HepG2 (cell line): ENCODE measurements around the gene KIF1C. TPM values are rescaled to one million over a fixed set of nuclear protein-coding genes. Genes with fewer than 3 reads are reported as not detected.

ENCODE experiments used
- DZIP1 ChIP-seq: sonication (generic); formaldehyde crosslinking; IDR thresholded peaks from 2 replicates; pipeline ENCODE4 v1.5.0; 2020; ENCODE audit warnings: mild to moderate bottlenecking, missing genetic modification reagents
- KLF11 ChIP-seq: IDR thresholded peaks from 2 replicates; pipeline ENCODE4 v1.6.1; 2016; ENCODE audit warnings: missing compliant biosample characterization
- PCBP2 ChIP-seq: fragments of 200-400 bp; formaldehyde crosslinking; optimal IDR thresholded peaks from 2 replicates; pipeline ENCODE3; 2018; ENCODE audit warnings: low read length, low read depth; ENCODE audit not compliant: poor library complexity, severe bottlenecking
- PRDM4 ChIP-seq: sonication (generic); formaldehyde crosslinking; IDR thresholded peaks from 2 replicates; pipeline ENCODE4 v1.9.0; 2021; ENCODE audit warnings: missing genetic modification reagents, borderline replicate concordance
- SMAD3 ChIP-seq: sonication (generic); formaldehyde crosslinking; IDR thresholded peaks from 2 replicates; pipeline ENCODE4 v1.4.0; 2020; ENCODE audit warnings: missing genetic modification reagents
- ZBTB33 ChIP-seq: sonication (generic); formaldehyde crosslinking; IDR thresholded peaks from 2 replicates; pipeline ENCODE4 v1.4.0; 2020; ENCODE audit warnings: missing genetic modification reagents
- ZBTB42 ChIP-seq: sonication (generic); formaldehyde crosslinking; IDR thresholded peaks from 2 replicates; pipeline ENCODE4 v1.5.0; 2020; ENCODE audit warnings: mild to moderate bottlenecking, missing genetic modification reagents
- ZC3H13 ChIP-seq: sonication (generic); formaldehyde crosslinking; IDR thresholded peaks from 2 replicates; pipeline ENCODE4 v1.8.1; 2023; ENCODE audit warnings: mild to moderate bottlenecking, missing genetic modification reagents, moderate library complexity
- ZNF292 ChIP-seq: sonication (generic); formaldehyde crosslinking; IDR thresholded peaks from 2 replicates; pipeline ENCODE4 v1.8.1; 2022; ENCODE audit warnings: mild to moderate bottlenecking, low read depth, missing genetic modification reagents, borderline replicate concordance
- ZNF513 ChIP-seq: sonication (generic); formaldehyde crosslinking; conservative IDR thresholded peaks from 2 replicates; pipeline ENCODE4 v1.5.0; 2020; ENCODE audit warnings: missing genetic modification reagents
- ZNF543 ChIP-seq: sonication (generic); formaldehyde crosslinking; IDR thresholded peaks from 2 replicates; pipeline ENCODE4 v1.4.0; 2020; ENCODE audit warnings: mild to moderate bottlenecking, missing genetic modification reagents
- ZNF790 ChIP-seq: sonication (generic); formaldehyde crosslinking; IDR thresholded peaks from 2 replicates; pipeline ENCODE4 v1.8.0; 2022; ENCODE audit warnings: missing genetic modification reagents, mild to moderate bottlenecking, borderline replicate concordance
- ZNF800 ChIP-seq: sonication (generic); formaldehyde crosslinking; IDR thresholded peaks from 2 replicates; pipeline ENCODE4 v1.4.0; 2020; ENCODE audit warnings: missing genetic modification reagents
- polyA plus RNA-seq, 8 experiments: library from polyadenylated mRNA; depleted of rRNA in 3 of 8; stranded (reverse) in 7 of 8; unstranded in 1 of 8; fragments of >200 nt; fragmentation: Illumina TruSeq in 4 of 8; extraction: Trizol in 4 of 8; gene quantifications; 2 replicates each; pipeline versions ENCODE4 v1.2.1 to v1.2.3, GENCODE V29; 2011 to 2016; ENCODE audit warnings: low read depth in 4 of 8, missing spikeins in 1 of 8, mixed read lengths in 1 of 8; ENCODE audit not compliant: insufficient read depth in 1 of 8
- total RNA-seq, 5 experiments: library from RNA; depleted of rRNA; stranded (reverse); fragments of >200 nt; fragmentation: Illumina TruSeq; extraction: Trizol; gene quantifications; 2 replicates each; pipeline ENCODE4 v1.2.3, GENCODE V29; 2016; ENCODE audit warnings: low read depth in 1 of 5
- TF ChIP-seq, protein P1 (sequence below): sonication (generic); formaldehyde crosslinking; IDR thresholded peaks from 2 replicates; pipeline ENCODE4 v1.8.1; 2022; ENCODE audit warnings: mild to moderate bottlenecking, missing genetic modification reagents

KIF1C gene
- total and polyA plus RNA-seq, 2 of the 13 experiments (the other 11 are each of a cell fraction or from before 2014, with no cell fraction given): 70.0 to 104 TPM

DNA sequence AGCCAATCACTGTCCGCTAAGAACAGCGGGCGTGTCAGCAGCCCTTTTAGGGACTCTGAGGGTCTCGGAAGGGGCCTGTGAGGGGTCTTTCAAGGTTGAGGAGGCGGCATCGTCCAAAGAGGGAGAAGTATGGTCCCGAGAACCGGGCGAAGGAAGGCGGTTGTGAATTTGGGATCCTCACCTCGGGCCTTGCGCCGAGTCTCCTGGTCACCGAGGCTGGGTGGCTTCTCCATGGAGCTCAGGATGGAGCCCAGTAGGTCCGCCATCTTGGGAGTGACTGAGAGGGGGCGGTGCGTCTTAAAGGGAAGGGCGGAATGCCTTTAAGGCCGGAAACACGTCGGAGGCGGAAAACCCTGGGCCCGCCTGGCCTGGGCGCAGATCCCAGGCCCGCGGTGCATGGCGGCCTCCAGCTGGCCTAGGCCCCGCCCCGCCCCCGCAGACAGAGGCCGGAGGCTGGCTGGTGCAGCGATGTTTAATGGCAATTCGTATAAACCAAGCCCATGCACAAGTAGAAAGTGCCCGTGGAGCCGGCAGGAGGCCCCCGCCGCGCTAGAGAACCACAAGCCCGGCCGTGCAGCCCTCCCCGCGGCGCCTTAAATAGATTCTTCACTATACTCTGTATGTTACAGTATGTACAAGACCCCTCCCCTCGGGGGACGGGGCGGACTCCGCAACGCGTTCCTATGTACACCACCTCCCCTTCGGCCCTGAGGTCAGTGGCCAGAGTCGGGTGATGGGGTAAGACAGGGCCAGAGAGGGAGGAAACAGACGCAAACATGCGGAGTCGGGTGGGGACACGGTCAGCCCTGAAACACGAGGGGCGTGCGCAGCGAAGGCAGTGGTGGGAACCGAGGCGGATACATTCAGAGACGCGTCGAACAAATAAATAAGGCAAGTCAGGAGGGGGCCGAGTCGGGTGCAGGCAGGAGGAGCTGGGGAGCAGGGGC lies 29.9 kb upstream of the KIF1C start, which contains the start of gene SPAG7 (continued):
- TF ChIP-seq ZBTB33: no peak
- no peak for TF ChIP-seq ZNF513 (CRISPR knock-in tag)
- TF ChIP-seq ZNF292 (CRISPR knock-in tag): no peak
- peak; percentile 62; the same call in 1 of the 2 replicates for TF ChIP-seq DZIP1 (CRISPR knock-in tag)
- TF ChIP-seq SMAD3 (CRISPR knock-in tag): peak; percentile 41; the same call in 1 of the 2 replicates
- no peak for TF ChIP-seq PCBP2
- peak; percentile 79; the same call in 1 of the 2 replicates for TF ChIP-seq ZBTB42 (CRISPR knock-in tag)
- TF ChIP-seq, protein P1, sequence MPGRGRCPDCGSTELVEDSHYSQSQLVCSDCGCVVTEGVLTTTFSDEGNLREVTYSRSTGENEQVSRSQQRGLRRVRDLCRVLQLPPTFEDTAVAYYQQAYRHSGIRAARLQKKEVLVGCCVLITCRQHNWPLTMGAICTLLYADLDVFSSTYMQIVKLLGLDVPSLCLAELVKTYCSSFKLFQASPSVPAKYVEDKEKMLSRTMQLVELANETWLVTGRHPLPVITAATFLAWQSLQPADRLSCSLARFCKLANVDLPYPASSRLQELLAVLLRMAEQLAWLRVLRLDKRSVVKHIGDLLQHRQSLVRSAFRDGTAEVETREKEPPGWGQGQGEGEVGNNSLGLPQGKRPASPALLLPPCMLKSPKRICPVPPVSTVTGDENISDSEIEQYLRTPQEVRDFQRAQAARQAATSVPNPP (CRISPR knock-in tag): peak; percentile 68; the same call in 1 of the 2 replicates
- no peak for TF ChIP-seq ZNF543
- peak; percentile 81; the same call in 1 of the 2 replicates for TF ChIP-seq ZC3H13
- TF ChIP-seq ZNF800 (CRISPR knock-in tag): no peak
- no peak for TF ChIP-seq PRDM4
- 0 out of 2 replicates have a peak, but pooled peaks have one; percentile 79 for TF ChIP-seq ZNF790 (CRISPR knock-in tag)
- peak; percentile 39; the same call in 1 of the 2 replicates for TF ChIP-seq KLF11 (CRISPR knock-in tag)
